Hepatocyte (in vitro differentiated cells): ENCODE measurements around the gene PPP2R5C.

Experiments
- CTCF ChIP-seq: fragments of 200-600 bp; sonication (generic); IDR thresholded peaks from 2 replicates; pipeline ENCODE4 v1.5.1; 2016; ENCODE audit warnings: antibody characterized with exemption, mild to moderate bottlenecking; ENCODE audit not compliant: poor library complexity
- EZH2 ChIP-seq: fragments of 200-600 bp; sonication (generic); IDR thresholded peaks from 2 replicates; pipeline ENCODE4 v1.6.1; 2016; ENCODE audit warnings: antibody characterized with exemption, mild to moderate bottlenecking, borderline replicate concordance

GRCh38 chr14:101887219-101887618, 125.7 kb downstream of the PPP2R5C start:
- TF ChIP-seq CTCF (no peak), EZH2 (no peak)
